Breast epithelium (tissue), 4 donors: ENCODE results near the gene ZHX3. TPM values are rescaled to one million over a fixed set of nuclear protein-coding genes. Genes with fewer than 3 reads are reported as not detected.

Experiments used
- DNase-seq, 2 donors: peaks; one replicate each; pipeline ENCODE4 v3.0.0-alpha.2; 2019; ENCODE audit warnings: low spot score in 2 of 2
- H3K27ac ChIP-seq, 2 donors: fragments of 200-600 bp; sonication (generic) in 1 of 2; one replicate each; pipeline ENCODE4 v1.5.1; 2016 to 2019; ENCODE audit warnings: mild to moderate bottlenecking in 1 of 2
- H3K27me3 ChIP-seq, 2 donors: fragments of 200-600 bp; sonication (generic) in 1 of 2; one replicate each; pipeline versions ENCODE4 v1.5.1 to v1.6.0; 2017 to 2019; ENCODE audit warnings: control low read depth in 1 of 2, mild to moderate bottlenecking in 1 of 2
- H3K36me3 ChIP-seq: fragments of 200-600 bp; one replicate; pipeline ENCODE4 v1.5.1; 2019
- H3K4me1 ChIP-seq, 2 donors: fragments of 200-600 bp; sonication (generic); one replicate each; pipeline ENCODE4 v1.5.1; 2016 to 2019; ENCODE audit warnings: control low read depth in 1 of 2
- H3K4me3 ChIP-seq, 3 donors: fragments of 200-600 bp; sonication (generic); 1 replicate in 2 of 3; 2 replicates in 1 of 3; pipeline ENCODE4 v1.5.1; 2016 to 2019; ENCODE audit warnings: mild to moderate bottlenecking in 3 of 3, moderate library complexity in 2 of 3
- H3K9me3 ChIP-seq, 2 donors: fragments of 200-600 bp; sonication (generic) in 1 of 2; one replicate each; pipeline ENCODE4 v1.5.1; 2016 to 2019; ENCODE audit warnings: control low read depth in 1 of 2
- POLR2A ChIP-seq: fragments of 450-650 bp; IDR thresholded peaks from one replicate; pipeline ENCODE4 v1.6.1; 2016; ENCODE audit warnings: antibody characterized with exemption, mild to moderate bottlenecking, moderate library complexity
- POLR2AphosphoS5 ChIP-seq, 3 donors: sonication (generic); formaldehyde crosslinking; IDR thresholded peaks; one replicate each; pipeline ENCODE4 v1.6.1; 2017; ENCODE audit warnings: antibody characterized with exemption in 3 of 3
- intact Hi-C: fragments of 100-400 bp; cut with DNase I; formaldehyde crosslinking; loops from one replicate; pipeline ENCODE4 v1.15.1; 2023; ENCODE audit warnings: low total_unique reads
- total RNA-seq, 3 donors: library from RNA; depleted of rRNA; stranded (reverse); fragments of >200 nt; gene quantifications; one replicate each; pipeline ENCODE4 v1.1.0, GENCODE V29; 2016
- TF ChIP-seq, protein P1 (sequence below), 3 donors: fragments of 450-650 bp; IDR thresholded peaks; one replicate each; pipeline ENCODE4 v1.5.1; 2016 to 2017; ENCODE audit warnings: antibody characterized with exemption in 3 of 3, mild to moderate bottlenecking in 3 of 3, moderate library complexity in 3 of 3

Gene ZHX3
- total RNA-seq, 3 donors from 2014 or later = 34.4 to 35.7 (median 34.6) TPM

- TF ChIP-seq POLR2A (no peak), POLR2AphosphoS5 (IDR thresholded peaks at IDR 0.05) (no peak)
- TF ChIP-seq, protein P1, sequence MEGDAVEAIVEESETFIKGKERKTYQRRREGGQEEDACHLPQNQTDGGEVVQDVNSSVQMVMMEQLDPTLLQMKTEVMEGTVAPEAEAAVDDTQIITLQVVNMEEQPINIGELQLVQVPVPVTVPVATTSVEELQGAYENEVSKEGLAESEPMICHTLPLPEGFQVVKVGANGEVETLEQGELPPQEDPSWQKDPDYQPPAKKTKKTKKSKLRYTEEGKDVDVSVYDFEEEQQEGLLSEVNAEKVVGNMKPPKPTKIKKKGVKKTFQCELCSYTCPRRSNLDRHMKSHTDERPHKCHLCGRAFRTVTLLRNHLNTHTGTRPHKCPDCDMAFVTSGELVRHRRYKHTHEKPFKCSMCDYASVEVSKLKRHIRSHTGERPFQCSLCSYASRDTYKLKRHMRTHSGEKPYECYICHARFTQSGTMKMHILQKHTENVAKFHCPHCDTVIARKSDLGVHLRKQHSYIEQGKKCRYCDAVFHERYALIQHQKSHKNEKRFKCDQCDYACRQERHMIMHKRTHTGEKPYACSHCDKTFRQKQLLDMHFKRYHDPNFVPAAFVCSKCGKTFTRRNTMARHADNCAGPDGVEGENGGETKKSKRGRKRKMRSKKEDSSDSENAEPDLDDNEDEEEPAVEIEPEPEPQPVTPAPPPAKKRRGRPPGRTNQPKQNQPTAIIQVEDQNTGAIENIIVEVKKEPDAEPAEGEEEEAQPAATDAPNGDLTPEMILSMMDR (IDR thresholded peaks at IDR 0.05) = no peak
- H3K4me3 ChIP-seq = no peak overlapping the region
- H3K4me1 ChIP-seq = no peaks in the 10 kb centered on the region
- H3K9me3 ChIP-seq = no peaks in the 10 kb centered on the region
- intact Hi-C loops = no loop called here
- H3K36me3 ChIP-seq = peaks cover 16% of the 10 kb centered on the region
- H3K27ac ChIP-seq = peak overlapping the region in 1 of 2 donors; percentile 72
- DNase-seq = no peak
- H3K27me3 ChIP-seq = no peaks in the 10 kb centered on the region
These were observed 155.1 kb downstream of the ZHX3 start for GRCh38 chr20:41162396-41162795.

DNA sequence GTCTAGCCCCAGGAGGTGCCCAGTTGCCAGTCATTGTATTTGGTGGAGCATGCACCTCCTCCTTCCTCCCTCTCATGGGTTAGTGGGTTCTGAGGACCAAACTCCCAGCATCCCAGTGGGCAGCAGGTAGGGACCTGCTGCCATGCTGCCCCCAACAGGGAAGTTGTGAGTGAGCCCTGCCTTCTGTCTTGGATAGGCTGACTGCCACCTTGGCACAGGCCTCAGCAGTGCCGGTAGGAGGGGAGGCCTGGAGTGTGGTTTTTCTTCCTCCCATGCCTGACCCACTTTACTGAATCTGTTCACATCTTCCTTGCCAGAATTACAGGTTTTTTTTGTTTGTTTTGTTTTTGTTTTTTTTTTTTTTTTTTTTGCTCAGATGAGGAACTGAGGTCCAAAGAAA lies 155.6 kb downstream of the ZHX3 start:
- H3K27ac ChIP-seq = peak overlapping the region; percentile 25 to 63
- DNase-seq = no peak
- H3K36me3 ChIP-seq = peaks cover 16% of the 10 kb centered on the region
- no peak overlapping the region for H3K4me3 ChIP-seq
- intact Hi-C loops = no loop called here
- no peaks in the 10 kb centered on the region for H3K27me3 ChIP-seq
- TF ChIP-seq POLR2AphosphoS5 (IDR thresholded peaks at IDR 0.05) (no peak), POLR2A (no peak)
- TF ChIP-seq, protein P1 (IDR thresholded peaks at IDR 0.05) = no peak
- H3K4me1 ChIP-seq = peaks cover 0 to 1% of the 10 kb centered on the region in 2 donors
- no peaks in the 10 kb centered on the region for H3K9me3 ChIP-seq

DNA sequence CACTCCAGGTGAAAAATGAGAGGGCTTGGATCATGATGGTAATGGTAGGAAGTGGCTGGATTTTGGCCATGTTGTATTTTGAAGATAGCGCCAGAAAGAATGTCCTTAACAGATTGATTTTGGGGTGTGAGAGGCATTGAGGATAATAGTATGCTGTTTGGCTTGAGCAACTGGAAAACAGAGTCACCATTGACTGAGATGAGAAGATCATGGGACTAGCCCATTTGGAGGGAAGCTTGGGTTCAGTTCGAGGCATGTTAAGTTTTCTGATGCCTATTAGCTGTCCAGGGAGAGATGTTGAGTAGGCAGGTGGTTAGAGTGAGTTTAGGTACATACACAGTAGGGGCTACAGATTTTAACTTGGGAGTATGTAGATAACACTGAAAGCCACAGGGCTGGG lies 156.8 kb downstream of the ZHX3 start:
- H3K27ac ChIP-seq = peak overlapping the region in 1 of 2 donors; percentile 51

DNA sequence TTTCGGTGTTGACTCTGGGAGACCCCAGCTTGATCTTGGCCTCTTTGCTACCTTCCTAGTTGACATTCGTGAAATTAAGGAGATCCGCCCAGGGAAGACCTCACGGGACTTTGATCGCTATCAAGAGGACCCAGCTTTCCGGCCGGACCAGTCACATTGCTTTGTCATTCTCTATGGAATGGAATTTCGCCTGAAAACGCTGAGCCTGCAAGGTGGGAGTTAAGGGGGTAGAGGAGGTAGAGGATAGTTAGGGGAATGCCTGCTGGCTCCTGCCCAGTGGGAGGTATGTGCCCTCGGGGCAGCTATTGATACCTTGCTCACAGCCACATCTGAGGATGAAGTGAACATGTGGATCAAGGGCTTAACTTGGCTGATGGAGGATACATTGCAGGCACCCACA lies 158.0 kb downstream of the ZHX3 start:
- Histone ChIP-seq H3K4me1 (peaks cover 0 to 6% of the 10 kb centered on the region in 2 donors), H3K36me3 (peaks cover 6% of the 10 kb centered on the region), H3K27me3 (no peaks in the 10 kb centered on the region), H3K27ac (peak overlapping the region; percentile 1 to 51), H3K9me3 (no peaks in the 10 kb centered on the region), H3K4me3 (no peak overlapping the region)
- no peak for TF ChIP-seq POLR2AphosphoS5 (IDR thresholded peaks at IDR 0.05)
- no peak for TF ChIP-seq POLR2A
- TF ChIP-seq, protein P1 (IDR thresholded peaks at IDR 0.05) = no peak
- no peak for DNase-seq
- intact Hi-C loops = no loop called here

More for the DNA sequence above, 156.8 kb downstream of the ZHX3 start:
- intact Hi-C loops = no loop called here
- H3K4me1 ChIP-seq = peaks cover 0 to 6% of the 10 kb centered on the region in 2 donors
- TF ChIP-seq POLR2A (no peak), POLR2AphosphoS5 (IDR thresholded peaks at IDR 0.05) (no peak)
- TF ChIP-seq, protein P1 (IDR thresholded peaks at IDR 0.05) = no peak
- H3K36me3 ChIP-seq = peaks cover 16% of the 10 kb centered on the region
- no peaks in the 10 kb centered on the region for H3K27me3 ChIP-seq
- H3K4me3 ChIP-seq = no peak overlapping the region
- H3K9me3 ChIP-seq = no peaks in the 10 kb centered on the region
- DNase-seq = no peak

DNA sequence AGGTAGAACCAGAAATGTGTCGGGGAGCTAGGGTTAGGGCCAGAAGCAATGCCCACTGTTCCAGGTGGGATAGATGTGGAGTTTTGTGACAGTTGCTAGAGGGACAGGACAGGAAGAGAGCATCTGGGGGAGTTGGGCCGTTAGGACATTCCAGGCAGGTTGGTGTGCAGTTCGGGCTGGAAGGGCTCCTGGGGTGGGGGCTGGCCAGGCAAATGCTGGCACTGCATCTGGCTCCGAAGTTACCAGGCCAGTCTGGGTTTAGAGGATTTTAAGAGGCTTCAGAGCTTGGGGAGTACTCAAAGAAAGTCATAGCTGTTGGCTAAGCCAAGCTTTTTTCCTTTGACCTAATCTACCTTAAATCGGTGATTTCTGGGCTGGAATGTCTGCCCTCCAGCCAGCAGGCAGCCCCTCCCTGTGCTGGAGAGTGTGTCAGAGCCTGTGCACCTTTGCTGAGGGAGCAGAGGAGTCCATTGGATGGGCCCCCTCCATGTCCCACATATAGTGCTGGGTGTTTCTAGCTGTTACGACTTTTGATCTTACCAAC lies 159.4 kb downstream of the ZHX3 start:
- Histone ChIP-seq H3K27me3 (no peaks in the 10 kb centered on the region), H3K4me3 (no peak overlapping the region), H3K9me3 (no peaks in the 10 kb centered on the region), H3K27ac (peak overlapping the region; percentile 46 to 73), H3K36me3 (no peaks in the 10 kb centered on the region), H3K4me1 (peaks cover 0 to 6% of the 10 kb centered on the region in 2 donors)
- TF ChIP-seq POLR2A (no peak), POLR2AphosphoS5 (IDR thresholded peaks at IDR 0.05) (no peak)
- TF ChIP-seq, protein P1 (IDR thresholded peaks at IDR 0.05) = no peak
- DNase-seq = no peak
- intact Hi-C loops = no loop called here
